Activated CD8-positive, alpha-beta memory T cell treated with anti-CD3 and anti-CD28 coated beads for 4 hours (primary cell): ENCODE data around the gene SIGLEC5.

Experiments used
- DNase-seq, 2 donors: peaks; one replicate each; pipeline ENCODE4 v3.0.0-alpha.2; 2020; ENCODE audit warnings: low read depth in 2 of 2

The SIGLEC5 gene

DNA sequence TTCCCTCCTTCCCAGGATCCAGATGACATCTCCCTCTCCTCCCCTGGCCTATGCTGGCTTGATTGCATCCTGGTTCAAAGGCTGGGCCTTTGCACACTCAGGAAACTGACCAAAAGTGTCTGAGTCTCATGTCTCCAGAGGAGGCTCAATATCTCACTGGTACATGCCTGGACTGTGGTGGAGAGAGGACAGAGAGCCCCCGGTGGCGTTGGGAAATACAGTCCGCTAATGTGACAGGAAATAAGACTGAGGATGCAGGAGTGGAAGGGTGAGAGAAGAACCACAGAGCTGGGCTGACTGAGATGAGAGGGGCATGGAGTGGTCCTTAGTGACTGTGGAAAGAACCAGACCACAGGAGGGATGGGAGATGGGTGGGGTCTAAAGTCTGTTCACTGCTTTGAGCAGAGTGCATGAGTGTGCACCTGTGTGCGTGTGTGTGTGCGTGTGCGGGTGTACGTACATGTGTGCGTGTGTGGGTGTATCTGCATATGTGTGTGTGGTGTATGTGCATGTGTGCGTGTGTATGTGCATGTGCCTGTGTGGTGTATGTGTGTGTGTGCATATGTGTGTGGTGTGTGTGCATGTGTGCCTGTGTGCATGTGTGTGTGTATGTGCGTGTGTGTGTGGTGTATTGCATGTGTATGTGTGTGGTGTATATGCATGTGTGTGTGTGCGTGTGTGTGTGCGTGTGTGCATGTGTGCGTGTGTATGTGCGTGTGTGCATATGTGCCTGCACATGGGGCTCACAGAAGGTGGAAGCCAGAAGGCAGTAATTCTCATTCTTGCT is 1.9 kb downstream of the SIGLEC5 start:
- no peak for DNase-seq

DNA sequence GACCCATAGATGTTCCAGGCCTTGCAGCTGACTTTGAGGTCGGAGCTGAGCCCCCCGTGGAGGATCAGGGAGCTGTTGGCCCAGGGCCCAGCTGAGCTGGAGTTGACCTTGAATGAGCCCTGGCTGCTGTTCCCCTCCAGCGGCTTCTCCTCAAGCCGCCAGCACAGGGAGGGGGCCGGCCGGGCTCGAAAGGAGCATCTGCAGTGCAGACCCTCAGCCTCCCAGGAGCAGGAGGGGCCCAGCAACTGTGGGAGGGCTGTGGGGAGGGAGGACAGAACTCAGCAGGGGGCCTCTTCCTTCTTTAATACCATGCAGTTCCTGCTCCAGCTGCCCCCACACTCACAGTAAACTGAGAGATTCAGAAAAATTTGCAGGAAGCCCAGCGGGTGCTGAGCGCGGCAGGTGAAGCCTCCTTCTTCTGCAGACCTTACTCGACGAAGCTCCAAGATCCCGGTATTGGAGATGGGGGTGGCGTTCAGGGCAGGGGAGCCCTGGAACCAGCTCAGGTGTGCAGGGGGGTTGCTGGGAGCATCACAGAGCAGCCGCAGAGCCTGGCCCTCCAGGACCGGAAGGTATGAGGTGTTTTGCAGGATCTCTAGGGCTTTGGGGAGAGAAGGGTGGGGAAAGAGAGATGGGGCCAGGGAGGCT is 2.6 kb downstream of the SIGLEC5 start:
- DNase-seq, result no peak

GRCh38 chr19:51626675-51627074 is 3.5 kb downstream of the SIGLEC5 start:
- DNase-seq, result no peak

DNA sequence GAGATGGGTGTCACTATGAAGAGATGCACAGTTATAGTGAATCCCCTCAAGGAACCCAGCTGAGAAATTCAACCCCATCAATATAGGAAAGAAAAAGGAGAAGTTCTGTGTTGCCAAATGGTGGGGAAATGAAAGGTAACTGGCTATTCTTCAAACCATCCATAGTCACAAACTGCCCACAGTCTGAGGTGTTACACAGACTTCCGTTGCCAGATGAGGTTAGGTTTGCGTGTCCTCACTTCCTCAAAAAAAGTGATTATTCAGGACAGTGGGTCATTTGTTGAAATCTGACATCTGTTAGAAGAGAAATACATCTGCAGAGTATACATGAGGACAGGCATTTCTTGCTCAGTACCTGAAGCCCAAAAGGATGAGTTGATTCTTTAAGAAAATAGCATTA is 9.0 kb downstream of the SIGLEC5 start:
- DNase-seq, result no peak

DNA sequence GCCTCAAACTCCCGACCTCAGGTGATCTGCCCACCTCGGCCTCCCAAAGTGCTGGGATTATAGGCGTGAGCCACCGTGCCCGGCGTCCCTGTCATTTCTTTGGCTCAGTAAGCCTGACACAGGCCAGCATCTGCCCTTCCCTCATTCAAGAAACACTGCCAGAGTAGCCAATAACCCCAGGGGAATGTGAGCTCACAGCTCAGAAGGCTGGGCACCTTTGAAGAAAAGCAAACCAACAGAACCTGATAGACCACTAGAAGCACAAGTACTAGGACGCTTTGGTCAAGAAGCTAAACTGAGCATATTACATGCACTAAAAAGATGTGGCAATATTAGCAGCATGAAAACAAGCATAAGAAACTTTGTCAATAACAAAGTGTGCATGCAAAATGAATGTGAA is 14.2 kb downstream of the SIGLEC5 start:
- DNase-seq, result no peak

DNA sequence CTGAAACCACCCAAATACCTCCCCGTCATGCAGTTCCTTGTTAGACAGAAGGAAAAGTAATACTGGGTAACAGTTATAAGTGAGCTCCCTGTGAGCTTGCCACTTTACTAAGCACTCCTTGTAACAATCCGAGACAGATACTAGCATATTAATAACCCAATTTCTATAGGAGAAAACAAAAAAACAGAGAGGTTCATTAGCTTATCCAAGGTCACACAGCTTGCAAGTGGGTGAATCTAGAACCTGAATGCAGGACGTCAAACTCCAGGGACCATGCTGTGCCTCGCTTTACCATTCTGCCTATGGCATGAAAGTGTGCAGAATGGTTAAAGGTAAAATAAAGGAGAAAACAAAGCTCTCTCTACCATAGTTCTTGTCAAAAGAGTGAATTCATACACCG is 15.4 kb downstream of the SIGLEC5 start:
- no peak for DNase-seq

GRCh38 chr19:51610576-51610975 is 19.6 kb downstream of the SIGLEC5 start:
- DNase-seq, result no peak

DNA sequence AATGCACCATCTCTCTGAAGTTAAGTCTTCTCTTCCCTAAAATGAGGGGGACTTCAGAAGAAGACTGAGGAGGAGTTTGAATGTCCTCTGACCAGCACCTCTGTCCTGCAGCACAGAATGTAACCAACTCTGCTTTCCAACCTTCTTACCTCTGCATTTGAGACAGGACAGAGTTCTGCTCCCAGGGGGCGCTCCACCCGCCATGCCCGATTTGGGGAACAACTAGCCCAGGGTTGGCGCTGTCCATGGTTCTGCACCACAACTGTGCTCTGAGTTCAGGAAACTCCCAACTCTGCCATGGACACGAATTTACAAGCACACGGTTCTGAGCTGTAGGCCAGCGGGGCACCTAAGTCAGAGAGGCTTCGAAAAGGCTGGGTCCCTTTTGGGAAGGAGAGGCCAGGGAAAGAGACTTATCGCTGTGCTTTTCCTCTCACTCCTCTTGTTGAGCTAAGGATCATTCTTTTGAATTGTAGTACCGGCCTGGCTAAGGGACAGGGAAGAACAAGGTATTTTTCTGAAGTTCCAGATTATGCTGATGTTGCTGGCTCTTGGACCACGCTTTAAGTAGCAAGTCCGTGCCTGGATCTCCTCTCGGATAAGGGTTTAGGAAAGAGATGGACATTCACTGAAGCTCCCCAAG is 22.2 kb downstream of the SIGLEC5 start:
- peak; percentile 10 to 14 for DNase-seq

- no peak for DNase-seq
These were observed 23.1 kb downstream of the SIGLEC5 start for GRCh38 chr19:51607077-51607476.

- no peak for DNase-seq
These were observed 27.9 kb downstream of the SIGLEC5 start for GRCh38 chr19:51602189-51602854.

DNA sequence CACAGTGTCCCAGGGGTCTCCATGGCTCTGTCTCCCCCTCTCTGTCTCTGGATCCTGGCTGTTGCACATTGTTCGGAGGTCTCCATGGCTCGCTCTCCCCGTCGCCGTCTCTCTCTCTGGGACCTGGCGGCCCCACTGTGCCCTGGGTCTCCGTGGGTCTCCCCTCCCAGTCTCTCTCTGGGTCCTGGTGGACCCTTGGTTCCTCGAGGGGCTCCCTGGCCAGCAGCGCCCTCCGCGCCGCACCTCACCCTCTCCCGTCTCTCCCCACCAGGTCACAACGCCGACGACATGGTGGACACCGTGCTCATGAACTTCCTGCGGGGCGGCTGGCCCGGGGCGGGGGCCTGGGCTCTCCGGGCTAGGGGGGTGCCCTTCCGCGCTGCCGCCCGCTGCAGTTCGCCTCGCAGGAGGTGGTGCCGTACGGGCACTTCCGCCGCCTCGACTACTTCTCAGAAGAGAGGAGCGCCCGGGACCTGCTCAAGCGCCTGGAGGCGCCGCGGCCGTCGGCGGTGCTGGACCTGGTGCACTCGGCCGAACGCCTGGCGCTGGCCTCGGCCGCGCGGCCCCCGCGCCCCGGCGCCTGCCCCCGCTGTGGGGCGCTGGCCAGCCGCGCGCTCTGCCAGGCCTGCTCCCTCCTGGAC is 29.1 kb downstream of the SIGLEC5 start:
- no peak for DNase-seq

- DNase-seq, result no peak
These were observed 31.1 kb downstream of the SIGLEC5 start for GRCh38 chr19:51599084-51599483.

- no peak for DNase-seq
These were observed 31.9 kb downstream of the SIGLEC5 start for GRCh38 chr19:51598159-51598915.

DNA sequence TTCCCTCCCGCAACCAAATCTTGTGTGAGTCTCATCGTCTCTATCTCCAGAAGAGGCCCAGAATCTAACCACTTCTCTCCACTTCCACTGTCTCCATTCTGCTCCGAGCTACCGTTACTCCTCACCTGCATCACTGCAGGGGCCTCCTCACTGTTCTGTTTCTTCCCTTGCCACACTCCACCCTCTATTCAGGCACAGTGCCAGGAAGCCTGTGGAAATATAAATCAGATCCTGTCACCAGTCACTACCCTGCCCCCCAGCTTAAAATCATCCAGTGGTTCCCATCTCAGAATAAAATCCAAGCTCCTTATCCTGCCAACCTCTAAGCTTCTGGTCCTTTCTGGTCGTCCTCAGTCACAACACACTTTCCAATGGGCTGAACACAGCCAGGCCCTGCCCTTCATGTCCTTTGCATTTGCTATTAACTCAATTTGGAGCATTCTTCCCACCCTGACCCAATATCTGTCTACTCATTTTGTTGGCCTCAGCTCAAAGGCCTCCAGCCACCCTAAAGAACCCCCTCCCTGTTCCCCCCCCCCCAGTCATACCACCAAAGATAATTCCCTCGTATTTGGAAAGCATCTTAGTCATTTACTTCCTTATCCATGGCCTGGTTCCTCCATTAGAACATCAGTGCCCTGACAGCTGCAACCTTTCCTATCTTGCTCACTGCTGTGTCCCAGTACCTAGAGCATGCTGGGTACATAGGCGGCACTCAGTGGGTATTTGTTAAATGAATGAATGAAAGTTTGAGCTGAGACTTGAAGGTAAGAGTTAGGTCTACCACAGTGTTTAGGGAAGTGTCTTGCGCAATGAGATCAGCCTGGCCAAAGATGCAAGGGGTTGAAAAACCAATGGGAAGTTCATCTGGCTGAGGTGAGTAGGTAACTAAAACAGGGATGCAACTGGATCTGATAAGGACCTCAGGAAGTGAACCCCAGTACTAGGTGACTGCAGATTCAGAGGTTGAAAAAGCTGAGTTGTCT is 34.7 kb downstream of the SIGLEC5 start:
- DNase-seq, result no peak

- no peak for DNase-seq
These were observed 35.5 kb downstream of the SIGLEC5 start for GRCh38 chr19:51594774-51595109.

GRCh38 chr19:51593969-51594773 is 36.0 kb downstream of the SIGLEC5 start:
- DNase-seq, result peak; percentile 95

- DNase-seq, result no peak
These were observed 36.9 kb downstream of the SIGLEC5 start for GRCh38 chr19:51593138-51593890.

- no peak for DNase-seq
These were observed 37.7 kb downstream of the SIGLEC5 start for GRCh38 chr19:51592521-51592920.
